DOHH2 (cell line): ENCODE measurements around the gene L3MBTL4.

Experiments
- H3F3A ChIP-seq: fragments of 200-600 bp; sonication (generic), shearing (Covaris generic); 2 replicates; pipeline ENCODE4 v1.6.0; 2016; ENCODE audit warnings: antibody characterized with exemption, mild to moderate bottlenecking; ENCODE audit not compliant: control insufficient read depth, insufficient read depth
- H3K27ac ChIP-seq: fragments of 200-600 bp; sonication (generic); 2 replicates; pipeline ENCODE4 v1.5.1; 2014; ENCODE audit warnings: low read depth, mild to moderate bottlenecking, low read length, moderate library complexity
- H3K27me3 ChIP-seq: fragments of 200-600 bp; sonication (generic); 2 replicates; pipeline ENCODE4 v1.6.1; 2014; ENCODE audit warnings: mild to moderate bottlenecking, low read length, mixed read lengths; ENCODE audit not compliant: control insufficient read depth
- H3K36me3 ChIP-seq: fragments of 200-600 bp; sonication (generic); 2 replicates; pipeline ENCODE4 v1.6.1; 2014; ENCODE audit warnings: mild to moderate bottlenecking, low read length, moderate library complexity, mixed read lengths; ENCODE audit not compliant: control insufficient read depth
- H3K4me1 ChIP-seq: fragments of 200-600 bp; sonication (generic); 2 replicates; pipeline ENCODE4 v1.6.1; 2014; ENCODE audit warnings: mild to moderate bottlenecking, low read length, mixed read lengths; ENCODE audit not compliant: control insufficient read depth
- H3K4me2 ChIP-seq: fragments of 200-600 bp; sonication (generic); 2 replicates; pipeline ENCODE4 v1.6.0; 2014; ENCODE audit warnings: mild to moderate bottlenecking, low read length, moderate library complexity
- H3K4me3 ChIP-seq: fragments of 200-600 bp; sonication (generic); 2 replicates; pipeline ENCODE4 v1.5.1; 2014; ENCODE audit warnings: mild to moderate bottlenecking, low read length, mixed read lengths
- H3K79me2 ChIP-seq: fragments of 200-600 bp; sonication (generic); 2 replicates; pipeline ENCODE4 v1.6.1; 2014; ENCODE audit warnings: mild to moderate bottlenecking, low read length, mixed read lengths; ENCODE audit not compliant: control insufficient read depth
- H3K9me2 ChIP-seq: fragments of 200-600 bp; sonication (generic); replicated peaks from 2 replicates; pipeline ENCODE4 v1.6.1; 2014; ENCODE audit warnings: mild to moderate bottlenecking, low read length, mixed read lengths; ENCODE audit not compliant: control insufficient read depth
- H3K9me3 ChIP-seq: fragments of 200-600 bp; sonication (generic); 2 replicates; pipeline ENCODE4 v1.6.1; 2014; ENCODE audit warnings: antibody characterized with exemption, low read length, mixed read lengths; ENCODE audit not compliant: control insufficient read depth, insufficient read depth
- H4K20me1 ChIP-seq: fragments of 200-600 bp; sonication (generic); 2 replicates; pipeline ENCODE4 v1.6.0; 2014; ENCODE audit warnings: low read depth, mild to moderate bottlenecking, antibody characterized with exemption, low read length, moderate library complexity; ENCODE audit not compliant: control insufficient read depth, insufficient read depth
- EZH2phosphoT487 ChIP-seq: fragments of 200-600 bp; sonication (generic); IDR thresholded peaks from 2 replicates; pipeline ENCODE4 v1.6.1; 2017; ENCODE audit warnings: borderline replicate concordance, mild to moderate bottlenecking, antibody characterized with exemption, low read length, moderate library complexity, mixed read lengths
- TF ChIP-seq, protein P1 (sequence below): fragments of 200-600 bp; sonication (generic); IDR thresholded peaks from one replicate; pipeline ENCODE4 v1.5.1; 2014; ENCODE audit warnings: antibody characterized with exemption, mild to moderate bottlenecking, low read depth, low read length; ENCODE audit not compliant: poor library complexity, severe bottlenecking

L3MBTL4 gene

DNA sequence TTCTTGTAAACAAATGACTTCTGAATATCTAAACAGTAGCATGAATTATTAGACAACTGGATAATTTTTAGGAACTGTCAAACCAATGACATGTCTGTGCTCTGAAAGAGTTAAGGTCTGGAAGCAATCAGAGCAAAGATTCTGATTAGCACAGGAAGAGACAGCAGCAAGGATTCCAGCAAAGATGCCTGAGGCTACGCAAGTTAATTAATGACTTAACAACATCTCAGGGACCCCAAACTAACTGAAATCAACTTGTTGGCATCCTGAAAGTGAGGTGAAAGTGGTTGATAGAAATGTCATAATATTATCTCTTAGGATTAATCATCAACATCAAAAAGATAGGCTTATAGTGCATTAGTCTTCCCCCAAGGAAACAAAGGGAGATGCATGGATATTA, 396.0 kb downstream of the L3MBTL4 start:
- H3K27me3 ChIP-seq = no peaks in the 10 kb centered on the region
- no peaks in the 10 kb centered on the region for H3K4me1 ChIP-seq
- H3K36me3 ChIP-seq = no peaks in the 10 kb centered on the region
- no peaks in the 10 kb centered on the region for H3K79me2 ChIP-seq
- no peaks in the 10 kb centered on the region; the same call in 1 of the 2 replicates for H3K9me3 ChIP-seq
- H4K20me1 ChIP-seq = no peaks in the 10 kb centered on the region
- H3F3A ChIP-seq = no peaks in the 10 kb centered on the region
- no peak overlapping the region for H3K4me2 ChIP-seq
- TF ChIP-seq EZH2phosphoT487 = no peak
- TF ChIP-seq, protein P1, sequence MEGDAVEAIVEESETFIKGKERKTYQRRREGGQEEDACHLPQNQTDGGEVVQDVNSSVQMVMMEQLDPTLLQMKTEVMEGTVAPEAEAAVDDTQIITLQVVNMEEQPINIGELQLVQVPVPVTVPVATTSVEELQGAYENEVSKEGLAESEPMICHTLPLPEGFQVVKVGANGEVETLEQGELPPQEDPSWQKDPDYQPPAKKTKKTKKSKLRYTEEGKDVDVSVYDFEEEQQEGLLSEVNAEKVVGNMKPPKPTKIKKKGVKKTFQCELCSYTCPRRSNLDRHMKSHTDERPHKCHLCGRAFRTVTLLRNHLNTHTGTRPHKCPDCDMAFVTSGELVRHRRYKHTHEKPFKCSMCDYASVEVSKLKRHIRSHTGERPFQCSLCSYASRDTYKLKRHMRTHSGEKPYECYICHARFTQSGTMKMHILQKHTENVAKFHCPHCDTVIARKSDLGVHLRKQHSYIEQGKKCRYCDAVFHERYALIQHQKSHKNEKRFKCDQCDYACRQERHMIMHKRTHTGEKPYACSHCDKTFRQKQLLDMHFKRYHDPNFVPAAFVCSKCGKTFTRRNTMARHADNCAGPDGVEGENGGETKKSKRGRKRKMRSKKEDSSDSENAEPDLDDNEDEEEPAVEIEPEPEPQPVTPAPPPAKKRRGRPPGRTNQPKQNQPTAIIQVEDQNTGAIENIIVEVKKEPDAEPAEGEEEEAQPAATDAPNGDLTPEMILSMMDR = no peak
- H3K9me2 ChIP-seq = no peaks in the 10 kb centered on the region
- H3K27ac ChIP-seq = no peak overlapping the region
- no peak overlapping the region for H3K4me3 ChIP-seq

DNA sequence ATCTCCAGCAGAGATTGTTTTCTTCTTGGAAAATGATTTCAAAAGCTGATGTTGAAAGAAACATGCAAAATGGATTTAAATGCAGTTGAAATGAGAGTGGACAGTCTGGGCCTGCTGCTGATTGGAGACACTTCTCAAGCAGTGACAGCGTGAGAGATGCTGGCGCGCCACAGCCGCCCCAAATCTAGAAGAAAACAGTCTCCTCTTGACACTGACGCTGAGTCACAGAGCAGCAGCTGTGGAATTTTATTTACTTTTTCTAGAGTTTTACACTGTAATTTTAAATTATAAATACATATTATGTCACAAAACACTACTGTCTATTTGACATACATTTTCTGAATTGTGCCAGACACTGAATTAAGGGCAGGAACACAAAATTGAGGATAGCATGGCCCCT, 397.5 kb downstream of the L3MBTL4 start:
- Histone ChIP-seq H3K4me3 (no peak overlapping the region), H3K27ac (no peak overlapping the region), H3K4me2 (no peak overlapping the region), H3F3A (no peaks in the 10 kb centered on the region), H3K27me3 (no peaks in the 10 kb centered on the region), H3K9me3 (no peaks in the 10 kb centered on the region; the same call in 1 of the 2 replicates), H3K36me3 (no peaks in the 10 kb centered on the region), H3K9me2 (no peaks in the 10 kb centered on the region), H3K4me1 (no peaks in the 10 kb centered on the region), H4K20me1 (no peaks in the 10 kb centered on the region), H3K79me2 (no peaks in the 10 kb centered on the region)
- no peak for TF ChIP-seq EZH2phosphoT487
- TF ChIP-seq, protein P1 = no peak

DNA sequence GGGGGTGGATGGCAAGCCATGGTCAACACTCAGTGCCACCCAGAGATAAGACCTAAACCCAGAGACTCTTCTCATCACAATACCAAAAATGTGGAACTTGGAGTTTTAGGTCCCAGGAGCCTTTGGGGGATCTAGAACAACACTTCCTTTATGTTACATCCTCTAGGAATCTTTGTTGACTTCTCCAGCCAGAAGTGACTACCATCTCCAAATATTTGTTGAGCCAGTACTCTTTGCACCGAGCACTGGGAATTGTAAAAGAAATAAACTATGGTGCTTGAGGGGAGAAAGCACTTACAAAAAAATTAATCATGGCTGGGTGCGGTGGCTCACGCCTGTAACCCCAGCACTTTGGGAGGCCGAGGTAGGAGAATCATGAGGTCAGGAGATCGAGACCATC, 399.3 kb downstream of the L3MBTL4 start:
- H3K27ac ChIP-seq = no peak overlapping the region
- no peaks in the 10 kb centered on the region for H3K79me2 ChIP-seq
- H3K9me2 ChIP-seq = no peaks in the 10 kb centered on the region
- no peak overlapping the region for H3K4me3 ChIP-seq
- H3F3A ChIP-seq = no peaks in the 10 kb centered on the region
- no peak overlapping the region for H3K4me2 ChIP-seq
- no peaks in the 10 kb centered on the region for H3K27me3 ChIP-seq
- H3K36me3 ChIP-seq = no peaks in the 10 kb centered on the region
- no peaks in the 10 kb centered on the region; the same call in 1 of the 2 replicates for H3K9me3 ChIP-seq
- H4K20me1 ChIP-seq = no peaks in the 10 kb centered on the region
- no peak for TF ChIP-seq EZH2phosphoT487
- TF ChIP-seq, protein P1 = no peak
- no peaks in the 10 kb centered on the region for H3K4me1 ChIP-seq
